BJ (cell line): ENCODE measurements around the gene PFDN4. TPM values are rescaled to one million over a fixed set of nuclear protein-coding genes. Genes with fewer than 3 reads are reported as not detected.

Source experiments
- CTCF ChIA-PET: fragments of 350-600 bp; formaldehyde crosslinking; extraction: SDS; loops from one replicate; lab custom pipeline; 2021; ENCODE audit warnings: antibody characterized with exemption, inconsistent platforms; lab: Yijun Ruan, JAX
- POLR2A ChIA-PET: fragments of 300-600 bp; sonication (Branson Sonifier 250); formaldehyde crosslinking; extraction: SDS; loops from one replicate; lab custom pipeline; 2021; ENCODE audit warnings: antibody characterized with exemption; lab: Charles Lee
- DNase-seq: peaks from one replicate; pipeline ENCODE4 v3.0.0-alpha.2; 2011; ENCODE audit warnings: low read depth
- H3K27me3 ChIP-seq: 2 replicates; pipeline ENCODE4 v1.6.0; 2011; ENCODE audit warnings: low read length; ENCODE audit not compliant: control insufficient read depth, insufficient read depth
- H3K36me3 ChIP-seq: 2 replicates; pipeline ENCODE4 v1.5.1; 2011; ENCODE audit warnings: low read length; ENCODE audit not compliant: control insufficient read depth, insufficient read depth
- H3K4me3 ChIP-seq: 2 replicates; pipeline ENCODE4 v1.5.1; 2011; ENCODE audit warnings: low read depth, mild to moderate bottlenecking, control low read depth, low read length
- polyA minus RNA-seq: library from RNA; depleted of rRNA, polyadenylated mRNA; stranded (reverse); fragments of >200 nt; gene quantifications from 2 replicates; pipeline ENCODE4 v1.2.3, GENCODE V29; 2011; rRNA and poly(A)+ RNA removed
- polyA plus RNA-seq: library from polyadenylated mRNA; depleted of rRNA; stranded (reverse); fragments of >200 nt; gene quantifications from 2 replicates; pipeline ENCODE4 v1.2.3, GENCODE V29; 2011; rRNA removed
- TF ChIP-seq, protein P1 (sequence below): IDR thresholded peaks from 2 replicates; pipeline ENCODE4 v1.5.1; 2011; ENCODE audit warnings: low read depth, mild to moderate bottlenecking, control low read depth, inconsistent platforms, low read length, moderate library complexity; ENCODE audit not compliant: insufficient read depth

The PFDN4 gene, protein sequence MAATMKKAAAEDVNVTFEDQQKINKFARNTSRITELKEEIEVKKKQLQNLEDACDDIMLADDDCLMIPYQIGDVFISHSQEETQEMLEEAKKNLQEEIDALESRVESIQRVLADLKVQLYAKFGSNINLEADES
- 10.4 and 40.1 TPM in 2 replicates for polyA plus RNA-seq
- polyA minus RNA-seq = 0.76 and 0.87 TPM in 2 replicates

- ChIA-PET CTCF (interaction anchor here (1.0 to 13.0 kb wide), 9 partner anchors 9 to 440 kb away, joined by 3 to 544 read pairs (median 9); no protein-coding TSS in a partner anchor), POLR2A (no interaction called here)
- H3K4me3 ChIP-seq = peak within 1 kb of the TSS; percentile 82
- TF ChIP-seq, protein P1, sequence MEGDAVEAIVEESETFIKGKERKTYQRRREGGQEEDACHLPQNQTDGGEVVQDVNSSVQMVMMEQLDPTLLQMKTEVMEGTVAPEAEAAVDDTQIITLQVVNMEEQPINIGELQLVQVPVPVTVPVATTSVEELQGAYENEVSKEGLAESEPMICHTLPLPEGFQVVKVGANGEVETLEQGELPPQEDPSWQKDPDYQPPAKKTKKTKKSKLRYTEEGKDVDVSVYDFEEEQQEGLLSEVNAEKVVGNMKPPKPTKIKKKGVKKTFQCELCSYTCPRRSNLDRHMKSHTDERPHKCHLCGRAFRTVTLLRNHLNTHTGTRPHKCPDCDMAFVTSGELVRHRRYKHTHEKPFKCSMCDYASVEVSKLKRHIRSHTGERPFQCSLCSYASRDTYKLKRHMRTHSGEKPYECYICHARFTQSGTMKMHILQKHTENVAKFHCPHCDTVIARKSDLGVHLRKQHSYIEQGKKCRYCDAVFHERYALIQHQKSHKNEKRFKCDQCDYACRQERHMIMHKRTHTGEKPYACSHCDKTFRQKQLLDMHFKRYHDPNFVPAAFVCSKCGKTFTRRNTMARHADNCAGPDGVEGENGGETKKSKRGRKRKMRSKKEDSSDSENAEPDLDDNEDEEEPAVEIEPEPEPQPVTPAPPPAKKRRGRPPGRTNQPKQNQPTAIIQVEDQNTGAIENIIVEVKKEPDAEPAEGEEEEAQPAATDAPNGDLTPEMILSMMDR = peak; percentile 81
- no peak for DNase-seq
- no peaks in the 10 kb centered on the region for H3K36me3 ChIP-seq
- peaks cover 2% of the 10 kb centered on the region; the same call in 1 of the 2 replicates for H3K27me3 ChIP-seq
Measured at GRCh38 chr20:54207743-54208547, at the start of gene PFDN4. Gene PFDN4, plus strand, starts transcription at chr20:54208087. Its CDS starts 14 bp downstream, at chr20:54208101.

DNA sequence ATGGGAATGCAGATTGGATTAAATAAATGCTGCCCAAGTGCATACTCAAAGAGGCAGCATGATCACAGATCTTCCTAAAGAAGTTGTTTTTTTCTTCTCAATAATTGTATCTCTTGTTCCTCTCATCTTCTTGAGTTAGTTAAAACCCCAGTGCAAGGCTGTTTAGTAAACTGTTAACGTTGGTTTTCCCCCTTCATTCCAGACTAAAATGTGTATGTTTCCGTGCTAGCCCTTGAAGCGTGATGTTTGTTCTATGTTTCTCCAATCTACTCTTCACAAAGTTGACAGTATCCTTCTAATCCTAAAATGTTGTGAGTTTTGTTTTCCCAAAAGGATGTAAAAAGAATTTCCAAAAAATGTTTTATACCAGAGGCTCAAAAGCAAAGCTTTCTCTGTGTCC, 49.7 kb upstream of the PFDN4 start:
- Histone ChIP-seq H3K4me3 (no peak overlapping the region), H3K27me3 (no peaks in the 10 kb centered on the region), H3K36me3 (no peaks in the 10 kb centered on the region)
- POLR2A ChIA-PET = no interaction called here
- DNase-seq = no peak
- TF ChIP-seq, protein P1 = no peak
- CTCF ChIA-PET = interaction anchor here (1.3 kb wide), 1 partner anchor 13 kb away, joined by 3 read pairs; no protein-coding TSS in a partner anchor

DNA sequence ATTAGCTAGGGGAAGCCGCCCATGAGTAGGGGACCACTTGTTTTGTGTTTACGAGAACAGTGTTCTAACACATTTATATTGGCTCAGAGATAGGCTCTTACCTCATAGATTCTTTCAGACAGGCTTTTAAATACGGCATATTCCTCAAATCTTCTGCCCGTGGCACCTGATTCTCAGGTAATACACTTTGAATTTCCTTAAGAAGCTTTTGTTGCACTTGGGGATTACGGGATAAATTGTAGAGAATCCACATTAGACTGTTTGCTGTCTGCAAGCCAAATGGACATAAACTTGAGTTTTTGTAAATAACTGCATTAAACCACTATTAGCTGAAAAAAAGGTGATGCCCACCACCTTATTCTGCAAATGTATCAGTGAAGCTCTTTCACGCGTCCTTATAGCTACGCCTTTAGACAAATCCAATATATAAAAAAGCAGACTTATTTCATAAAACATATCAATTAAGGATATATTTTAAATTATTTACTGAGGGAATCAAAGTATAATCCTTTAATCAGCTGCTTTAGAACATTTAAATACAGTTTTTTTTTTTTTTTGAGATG, 49.0 kb upstream of the PFDN4 start:
- DNase-seq = no peak
- Histone ChIP-seq H3K36me3 (no peaks in the 10 kb centered on the region), H3K27me3 (no peaks in the 10 kb centered on the region), H3K4me3 (no peak overlapping the region)
- POLR2A ChIA-PET = no interaction called here
- TF ChIP-seq, protein P1 = no peak
- CTCF ChIA-PET = interaction anchor here (0.8 to 1.3 kb wide), 2 partner anchors 9 to 12 kb away, joined by 3 read pairs; no protein-coding TSS in a partner anchor

GRCh38 chr20:54160065-54161007, 47.6 kb upstream of the PFDN4 start:
- no peaks in the 10 kb centered on the region for H3K36me3 ChIP-seq
- ChIA-PET POLR2A (no interaction called here), CTCF (interaction anchor here (1.1 kb wide), 1 partner anchor 9 kb away, joined by 7 read pairs; no protein-coding TSS in a partner anchor)
- TF ChIP-seq, protein P1 = no peak
- no peak overlapping the region for H3K4me3 ChIP-seq
- no peaks in the 10 kb centered on the region; the same call in 1 of the 2 replicates for H3K27me3 ChIP-seq
- DNase-seq = no peak
